ENCODE data around the gene HNRNPH1. TPM values are rescaled to one million over a fixed set of nuclear protein-coding genes. Genes with fewer than 3 reads are reported as not detected.

The HNRNPH1 gene
- total RNA-seq, 1 experiment from 2014 or later = 865 TPM

GRCh38 chr5:179596421-179596820 is 27.1 kb downstream of the HNRNPH1 start:
- Mint-ChIP-seq H3K4me3 (no peak overlapping the region), H3K4me1 (no peaks in the 10 kb centered on the region), H3K36me3 (peaks cover 71% of the 10 kb centered on the region), H3K27ac (no peak overlapping the region), H3K9me3 (no peaks in the 10 kb centered on the region), H3K27me3 (ENCODE audit: low read depth) (no peaks in the 10 kb centered on the region; the same call in 1 of the 2 replicates)
- POLR2A ChIA-PET = interaction anchor here (0.6 kb wide), 1 partner anchor 30 kb away, joined by 12 read pairs; no protein-coding TSS in a partner anchor
- no peak for ATAC-seq
- CTCF ChIA-PET = interaction anchor here (1.3 to 2.5 kb wide), 2 partner anchors 27 to 72 kb away, joined by 3 to 9 read pairs; partner anchors contain the start of gene HNRNPH1
- no peak for DNase-seq (ENCODE audit: low spot score)
- TF ChIP-seq AFF4 (CRISPR knock-in tag; IDR thresholded peaks at IDR 0.05; ENCODE audit: borderline replicate concordance) (no peak), NR3C1 (CRISPR knock-in tag; conservative IDR thresholded peaks at IDR 0.05; ENCODE audit: low read depth) (no peak), ATF2 (CRISPR knock-in tag; IDR thresholded peaks at IDR 0.05; ENCODE audit: borderline replicate concordance, low read depth) (no peak), GTF2I (CRISPR knock-in tag; conservative IDR thresholded peaks at IDR 0.05) (no peak), ZNF671 (CRISPR knock-in tag; IDR thresholded peaks at IDR 0.05) (no peak), CREM (CRISPR knock-in tag; IDR thresholded peaks at IDR 0.05) (no peak), E2F1 (CRISPR knock-in tag; IDR thresholded peaks at IDR 0.05) (no peak), NR2C2 (CRISPR knock-in tag; IDR thresholded peaks at IDR 0.05) (no peak), FOXJ3 (CRISPR knock-in tag; IDR thresholded peaks at IDR 0.05; ENCODE audit: borderline replicate concordance) (no peak)

GRCh38 chr5:179595916-179596315 is 27.6 kb downstream of the HNRNPH1 start:
- POLR2A ChIA-PET = no interaction called here
- CTCF ChIA-PET = interaction anchor here (1.3 kb wide), 1 partner anchor 28 kb away, joined by 3 read pairs; the partner anchor contains the start of gene HNRNPH1
- DNase-seq (ENCODE audit: low spot score) (no peak), ATAC-seq (no peak)
- Mint-ChIP-seq H3K36me3 (peaks cover 72% of the 10 kb centered on the region), H3K4me3 (no peak overlapping the region), H3K4me1 (no peaks in the 10 kb centered on the region), H3K9me3 (no peaks in the 10 kb centered on the region), H3K27me3 (ENCODE audit: low read depth) (no peaks in the 10 kb centered on the region; the same call in 1 of the 2 replicates), H3K27ac (no peak overlapping the region)
- TF ChIP-seq SOX15 (CRISPR knock-in tag; IDR thresholded peaks at IDR 0.05) (no peak), AR (CRISPR knock-in tag; IDR thresholded peaks at IDR 0.05) (no peak), NR1H2 (CRISPR knock-in tag; IDR thresholded peaks at IDR 0.05) (no peak), ZNF396 (CRISPR knock-in tag; IDR thresholded peaks at IDR 0.05; ENCODE audit: borderline replicate concordance) (no peak), ETV6 (CRISPR knock-in tag; IDR thresholded peaks at IDR 0.05) (no peak), ZNF532 (CRISPR knock-in tag; IDR thresholded peaks at IDR 0.05; ENCODE audit: borderline replicate concordance) (no peak), ZNF232 (CRISPR knock-in tag; IDR thresholded peaks at IDR 0.05) (no peak), STAT6 (CRISPR knock-in tag; conservative IDR thresholded peaks at IDR 0.05; ENCODE audit: low read depth) (no peak)
